Smooth muscle cell of the brain vasculature (primary cell): ENCODE data around the gene COL11A1.

ENCODE experiments used
- DNase-seq: peaks from one replicate; pipeline ENCODE4 v3.0.0-alpha.2; 2012; ENCODE audit warnings: low read depth, low spot score

COL11A1 gene

GRCh38 chr1:102901996-102902395, 206.3 kb downstream of the COL11A1 start:
- DNase-seq, result no peak

GRCh38 chr1:102899935-102900334, 208.4 kb downstream of the COL11A1 start:
- no peak for DNase-seq

GRCh38 chr1:102897557-102897956, 210.8 kb downstream of the COL11A1 start:
- no peak for DNase-seq

- no peak for DNase-seq
These were observed 211.6 kb downstream of the COL11A1 start for GRCh38 chr1:102896771-102897170.

DNA sequence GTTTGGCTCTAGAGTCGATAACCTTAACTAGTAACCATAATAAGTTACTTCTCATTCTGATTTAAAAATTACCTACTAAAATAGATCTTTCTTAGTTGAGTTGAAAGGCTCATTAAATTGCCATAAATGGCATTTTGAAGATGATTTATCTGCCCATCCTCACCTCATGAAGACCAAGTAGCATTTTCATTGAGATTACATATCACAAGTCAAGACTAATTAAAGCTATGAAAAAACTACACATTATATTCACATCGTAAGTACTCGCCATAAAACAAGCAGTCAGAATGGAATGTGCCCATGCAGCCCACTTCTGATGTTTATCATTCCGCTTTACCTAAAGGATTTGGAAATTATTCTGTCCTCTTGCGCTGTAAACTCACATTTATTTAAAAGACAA, 212.0 kb downstream of the COL11A1 start:
- no peak for DNase-seq

GRCh38 chr1:102891868-102892625, 216.3 kb downstream of the COL11A1 start:
- no peak for DNase-seq

GRCh38 chr1:102886638-102887037, 221.7 kb downstream of the COL11A1 start:
- DNase-seq, result no peak

- DNase-seq, result no peak
These were observed 224.1 kb downstream of the COL11A1 start for GRCh38 chr1:102884238-102884637.

GRCh38 chr1:102879439-102879993, 228.8 kb downstream of the COL11A1 start:
- DNase-seq, result no peak

- no peak for DNase-seq
These were observed 232.6 kb downstream of the COL11A1 start for GRCh38 chr1:102875756-102876155.

GRCh38 chr1:102872526-102872925, 235.8 kb downstream of the COL11A1 start:
- no peak for DNase-seq

DNA sequence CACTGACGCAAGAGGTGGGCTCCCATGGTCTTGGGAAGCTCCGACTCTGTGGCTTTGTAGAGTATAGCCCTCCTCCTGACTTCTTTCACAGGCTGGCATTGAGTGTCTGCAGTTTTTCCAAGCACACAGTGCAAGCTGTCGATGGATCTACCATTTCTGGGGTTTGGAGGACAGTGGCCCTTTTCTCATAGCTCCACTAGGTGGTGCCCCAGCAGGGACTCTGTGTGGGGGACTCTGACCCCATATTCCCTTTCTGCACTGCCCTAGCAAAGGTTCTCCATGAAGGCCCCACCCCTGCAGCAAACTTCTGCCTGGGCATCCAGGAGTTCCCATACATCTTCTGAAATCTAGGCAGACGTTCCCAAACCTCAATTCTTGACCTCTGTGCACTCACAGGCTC, 236.2 kb downstream of the COL11A1 start:
- DNase-seq, result no peak

- no peak for DNase-seq
These were observed 244.6 kb downstream of the COL11A1 start for GRCh38 chr1:102863704-102864103.

GRCh38 chr1:102861247-102861646, 247.1 kb downstream of the COL11A1 start:
- no peak for DNase-seq

- no peak for DNase-seq
These were observed 249.6 kb downstream of the COL11A1 start for GRCh38 chr1:102858695-102859094.

DNA sequence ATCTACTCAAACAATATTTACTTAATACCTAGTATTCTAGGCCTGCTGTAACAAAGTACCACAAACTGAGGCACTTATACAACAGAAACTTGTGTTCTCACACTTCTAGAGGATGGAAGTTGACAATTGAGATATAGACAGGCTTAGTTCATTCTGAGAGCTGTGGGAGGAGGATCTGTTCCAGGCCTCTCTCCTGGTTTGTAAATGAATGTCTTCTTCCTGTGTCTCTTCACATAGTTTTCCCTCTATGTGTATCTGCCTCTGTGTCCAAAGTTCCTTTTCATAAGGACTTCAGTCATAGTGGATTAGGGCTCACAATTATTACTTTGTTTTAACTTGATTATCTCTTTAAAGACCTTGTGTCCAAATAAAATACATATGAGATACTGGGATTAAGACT, 251.1 kb downstream of the COL11A1 start:
- no peak for DNase-seq

DNA sequence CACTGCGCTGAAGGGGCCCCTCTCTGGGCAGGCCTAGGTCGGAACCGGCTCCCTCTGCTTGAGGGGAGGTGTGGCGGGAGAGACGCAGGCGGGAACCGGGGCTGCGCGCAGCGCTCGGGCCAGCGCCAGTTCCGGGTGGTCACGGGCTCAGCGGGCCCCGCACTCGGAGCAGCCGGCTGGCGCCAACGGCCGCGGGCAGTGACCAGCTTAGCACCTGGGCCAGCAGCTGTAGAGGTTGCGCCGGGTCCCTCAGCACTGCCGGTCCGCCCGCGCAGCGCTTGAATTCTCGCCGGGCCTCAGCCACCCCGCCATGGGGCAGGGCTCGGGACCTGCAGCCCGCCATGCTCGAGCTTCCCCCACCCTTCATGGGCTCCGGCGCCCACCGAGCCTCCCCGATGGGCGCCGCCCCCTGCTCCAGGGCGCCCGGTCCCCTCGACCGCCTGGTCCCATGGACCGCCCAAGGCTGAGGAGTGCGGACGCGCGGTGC, 254.6 kb downstream of the COL11A1 start:
- no peak for DNase-seq

DNA sequence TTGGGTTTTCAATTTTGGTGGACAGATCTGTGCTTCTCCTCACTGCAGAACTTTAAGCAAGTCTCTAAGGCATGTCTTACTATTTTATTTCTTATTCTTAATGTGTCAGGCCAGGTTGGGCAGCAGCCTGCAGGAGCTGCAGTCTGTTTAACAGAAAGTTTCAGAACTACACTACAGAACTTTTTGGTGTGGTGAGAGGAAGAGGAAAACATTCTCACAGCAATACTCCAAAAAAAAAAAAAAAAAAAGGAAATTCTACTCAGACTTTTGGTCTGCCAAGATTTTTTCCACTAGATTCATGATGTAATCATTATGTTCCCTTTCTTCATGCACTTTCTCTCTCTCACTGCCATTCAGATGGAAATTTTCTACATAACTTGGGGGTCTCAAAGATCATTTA, 255.2 kb downstream of the COL11A1 start:
- no peak for DNase-seq

GRCh38 chr1:102852613-102853012, 255.7 kb downstream of the COL11A1 start:
- DNase-seq, result no peak

GRCh38 chr1:102851616-102852015, 256.7 kb downstream of the COL11A1 start:
- DNase-seq, result no peak

- DNase-seq, result no peak
These were observed 265.7 kb downstream of the COL11A1 start for GRCh38 chr1:102842606-102843005.

DNA sequence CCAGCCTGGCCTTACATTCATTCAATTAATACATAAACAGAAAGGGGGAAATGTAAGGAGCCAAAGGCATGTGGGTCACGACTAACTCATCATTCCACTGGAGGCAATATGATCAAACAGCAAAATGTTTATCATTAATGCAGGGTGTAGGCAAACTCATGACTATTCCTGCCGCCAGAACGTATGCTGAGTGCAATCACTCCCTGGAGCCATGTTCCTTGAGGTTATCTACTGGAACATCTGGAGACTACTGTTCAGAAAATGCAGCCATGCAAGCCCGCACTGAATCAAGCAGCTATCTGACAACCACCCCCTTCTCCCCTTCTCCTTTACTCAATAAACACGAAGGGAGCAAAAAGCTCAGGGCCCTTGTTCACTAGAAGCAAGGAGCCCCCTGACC, 267.6 kb downstream of the COL11A1 start:
- DNase-seq, result no peak

GRCh38 chr1:102838016-102838415, 270.3 kb downstream of the COL11A1 start:
- DNase-seq, result no peak
